Activated T-helper 17 cell treated with anti-CD3 and anti-CD28 coated beads, Interleukin-2, amount 50 U/mL, for 72 hours (primary cell): ENCODE measurements around the gene IL1R2. TPM values are rescaled to one million over a fixed set of nuclear protein-coding genes. Genes with fewer than 3 reads are reported as not detected.
A peak's percentile ranks its signal among the peaks of the same experiment; 100 is the strongest.

ENCODE experiments used
- ATAC-seq: fragments of 150-1000 bp; cut with Tn5 transposase; replicated peaks from 2 replicates; pipeline ENCODE4 v1.10.0; 2021; ENCODE audit warnings: mild to moderate bottlenecking, moderate library complexity
- H3K27ac Mint-ChIP-seq: one replicate; pipeline ENCODE4 v1.8.0; 2022; ENCODE audit warnings: mixed read lengths
- H3K27me3 Mint-ChIP-seq: one replicate; pipeline ENCODE4 v1.8.0; 2022; ENCODE audit warnings: mixed read lengths
- H3K36me3 Mint-ChIP-seq: one replicate; pipeline ENCODE4 v1.8.0; 2022; ENCODE audit warnings: low read depth, mild to moderate bottlenecking, mixed read lengths
- H3K4me1 Mint-ChIP-seq: one replicate; pipeline ENCODE4 v1.8.0; 2022; ENCODE audit warnings: mixed read lengths
- H3K4me3 Mint-ChIP-seq: one replicate; pipeline ENCODE4 v1.8.0; 2022; ENCODE audit warnings: mild to moderate bottlenecking, mixed read lengths
- H3K9me3 Mint-ChIP-seq: one replicate; pipeline ENCODE4 v1.8.0; 2022; ENCODE audit warnings: mixed read lengths
- total RNA-seq, 2 donors: library from RNA; stranded (reverse); gene quantifications; one replicate each; pipeline ENCODE4 v1.2.3, GENCODE V29; 2022

IL1R2 gene
- total RNA-seq, 2 donors from 2014 or later, result 55.8 to 97.6 TPM

GRCh38 chr2:102044235-102044896, 52.6 kb downstream of the IL1R2 start:
- Mint-ChIP-seq H3K4me3 (no peak overlapping the region), H3K9me3 (no peaks in the 10 kb centered on the region), H3K36me3 (no peaks in the 10 kb centered on the region), H3K27ac (no peak overlapping the region), H3K4me1 (peaks cover 10% of the 10 kb centered on the region), H3K27me3 (peaks cover 3% of the 10 kb centered on the region)
- ATAC-seq, result peak; percentile 49

DNA sequence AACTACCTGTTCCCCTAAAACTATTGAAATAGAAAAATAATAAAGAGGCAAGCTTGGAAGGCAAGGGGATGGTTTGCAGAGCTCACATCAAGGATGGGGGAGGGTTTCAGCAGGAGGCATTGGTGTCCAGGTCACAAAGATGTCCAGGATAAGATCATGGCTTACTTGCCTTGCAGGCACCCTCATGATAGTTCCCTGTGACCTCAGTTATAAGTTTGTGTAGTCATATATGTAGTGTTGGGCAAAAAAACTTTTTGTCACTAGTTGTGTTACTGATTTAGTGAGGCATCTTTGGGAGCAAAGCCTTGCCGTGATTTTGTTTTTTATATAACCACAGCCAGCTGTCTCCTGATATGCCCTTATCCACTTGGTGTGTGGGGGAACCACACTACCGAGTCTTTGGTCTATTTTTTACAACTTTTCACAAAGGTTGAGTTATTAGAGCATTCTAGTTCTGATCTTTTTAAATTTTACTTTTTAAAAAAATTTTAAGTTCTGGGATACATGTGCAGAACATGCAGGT, 53.3 kb downstream of the IL1R2 start:
- Mint-ChIP-seq H3K36me3 (no peaks in the 10 kb centered on the region), H3K9me3 (no peaks in the 10 kb centered on the region), H3K4me3 (no peak overlapping the region), H3K27ac (no peak overlapping the region), H3K4me1 (peaks cover 10% of the 10 kb centered on the region), H3K27me3 (peaks cover 3% of the 10 kb centered on the region)
- ATAC-seq, result peak; percentile 48

GRCh38 chr2:102045697-102046096, 53.9 kb downstream of the IL1R2 start:
- H3K9me3 Mint-ChIP-seq, result no peaks in the 10 kb centered on the region
- no peaks in the 10 kb centered on the region for H3K36me3 Mint-ChIP-seq
- H3K4me3 Mint-ChIP-seq, result no peak overlapping the region
- ATAC-seq, result no peak
- no peak overlapping the region for H3K27ac Mint-ChIP-seq
- peaks cover 15% of the 10 kb centered on the region for H3K4me1 Mint-ChIP-seq
- peaks cover 3% of the 10 kb centered on the region for H3K27me3 Mint-ChIP-seq

DNA sequence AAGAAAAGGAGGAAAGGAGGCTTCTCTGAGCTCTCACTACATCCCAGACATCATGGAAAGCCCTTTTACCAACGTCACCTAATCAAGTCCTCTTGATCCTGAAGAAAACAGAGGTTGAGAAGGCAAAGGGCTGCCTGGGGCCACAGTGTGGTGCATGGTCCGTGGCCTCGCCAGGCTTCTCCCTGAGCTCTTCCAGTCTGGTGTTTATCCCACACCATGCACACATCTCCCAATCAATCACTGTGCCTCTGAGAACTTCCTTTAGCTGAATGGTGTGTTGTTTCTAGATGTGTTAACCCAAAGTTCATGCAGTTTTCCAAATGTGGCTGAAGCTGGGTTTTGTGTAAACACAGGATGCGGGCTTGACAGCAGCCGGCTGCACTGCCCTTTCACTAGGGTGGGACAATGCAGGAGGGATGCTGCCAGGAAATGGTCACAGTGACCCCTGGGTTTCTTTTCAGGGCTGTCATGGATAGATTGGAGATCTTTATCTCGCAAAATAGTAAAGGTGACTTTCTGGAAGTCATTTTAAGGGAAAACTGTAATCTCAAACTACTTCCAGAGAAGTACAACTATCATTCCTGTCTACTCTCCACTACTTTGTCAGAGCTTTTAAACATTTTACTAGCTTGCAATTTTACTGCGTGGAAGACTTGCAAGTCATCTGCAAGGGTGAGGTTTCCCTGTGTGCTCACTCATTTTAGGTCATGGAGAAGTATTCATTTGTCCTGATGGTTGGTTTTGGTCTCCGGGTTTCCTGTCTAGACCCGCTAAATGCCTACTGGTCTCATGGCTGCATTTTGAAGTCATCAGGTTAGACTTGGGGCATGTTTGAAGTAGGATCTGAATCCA, 54.6 kb downstream of the IL1R2 start:
- Mint-ChIP-seq H3K36me3 (no peaks in the 10 kb centered on the region), H3K4me3 (no peak overlapping the region), H3K27me3 (peaks cover 3% of the 10 kb centered on the region), H3K4me1 (peaks cover 15% of the 10 kb centered on the region), H3K27ac (no peak overlapping the region), H3K9me3 (no peaks in the 10 kb centered on the region)
- ATAC-seq, result no peak

- Mint-ChIP-seq H3K36me3 (no peaks in the 10 kb centered on the region), H3K4me1 (peaks cover 17% of the 10 kb centered on the region), H3K4me3 (no peak overlapping the region), H3K27ac (no peak overlapping the region), H3K9me3 (no peaks in the 10 kb centered on the region), H3K27me3 (peaks cover 3% of the 10 kb centered on the region)
- ATAC-seq, result no peak
Measured at GRCh38 chr2:102048465-102048864, 56.7 kb downstream of the IL1R2 start.

DNA sequence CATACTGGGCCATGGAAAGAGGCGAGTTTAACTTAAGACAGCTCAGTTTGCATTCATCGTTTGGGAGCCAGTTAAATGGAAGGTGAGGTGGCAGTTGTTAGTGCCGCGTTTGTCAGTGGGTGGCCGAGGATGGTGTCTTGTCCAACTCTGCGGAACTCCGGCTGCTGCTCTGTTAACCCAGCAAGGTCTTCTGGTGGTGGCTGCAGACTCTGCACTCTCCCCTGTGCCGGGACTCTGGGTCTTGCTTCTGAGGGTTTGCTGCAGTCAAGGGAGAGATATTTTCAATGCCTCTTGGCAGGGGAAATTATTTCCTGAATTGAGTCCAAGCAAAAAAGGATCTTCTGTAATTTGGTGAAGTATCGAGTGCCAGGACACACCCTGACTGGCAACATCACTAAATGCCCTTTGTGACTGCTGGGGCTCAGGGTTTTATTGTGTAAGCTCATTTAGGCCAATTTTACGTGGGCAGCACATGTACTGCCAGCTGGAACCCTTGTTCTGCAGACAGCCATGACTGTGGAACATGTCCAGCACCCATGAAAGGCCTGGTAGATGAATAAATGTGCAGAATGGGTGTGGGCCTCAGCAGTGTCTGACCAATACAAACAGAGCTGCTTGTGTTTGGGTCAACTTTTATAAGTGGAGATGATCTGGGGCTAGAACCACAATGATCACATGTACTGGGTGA, 58.1 kb downstream of the IL1R2 start:
- Mint-ChIP-seq H3K9me3 (no peaks in the 10 kb centered on the region), H3K36me3 (no peaks in the 10 kb centered on the region), H3K4me3 (no peak overlapping the region), H3K27me3 (peaks cover 3% of the 10 kb centered on the region), H3K4me1 (peaks cover 12% of the 10 kb centered on the region), H3K27ac (no peak overlapping the region)
- ATAC-seq, result no peak

GRCh38 chr2:102050854-102051391, 59.2 kb downstream of the IL1R2 start:
- no peaks in the 10 kb centered on the region for H3K27me3 Mint-ChIP-seq
- peaks cover 19% of the 10 kb centered on the region for H3K4me1 Mint-ChIP-seq
- no peak for ATAC-seq
- no peak overlapping the region for H3K4me3 Mint-ChIP-seq
- no peaks in the 10 kb centered on the region for H3K9me3 Mint-ChIP-seq
- H3K36me3 Mint-ChIP-seq, result no peaks in the 10 kb centered on the region
- no peak overlapping the region for H3K27ac Mint-ChIP-seq

DNA sequence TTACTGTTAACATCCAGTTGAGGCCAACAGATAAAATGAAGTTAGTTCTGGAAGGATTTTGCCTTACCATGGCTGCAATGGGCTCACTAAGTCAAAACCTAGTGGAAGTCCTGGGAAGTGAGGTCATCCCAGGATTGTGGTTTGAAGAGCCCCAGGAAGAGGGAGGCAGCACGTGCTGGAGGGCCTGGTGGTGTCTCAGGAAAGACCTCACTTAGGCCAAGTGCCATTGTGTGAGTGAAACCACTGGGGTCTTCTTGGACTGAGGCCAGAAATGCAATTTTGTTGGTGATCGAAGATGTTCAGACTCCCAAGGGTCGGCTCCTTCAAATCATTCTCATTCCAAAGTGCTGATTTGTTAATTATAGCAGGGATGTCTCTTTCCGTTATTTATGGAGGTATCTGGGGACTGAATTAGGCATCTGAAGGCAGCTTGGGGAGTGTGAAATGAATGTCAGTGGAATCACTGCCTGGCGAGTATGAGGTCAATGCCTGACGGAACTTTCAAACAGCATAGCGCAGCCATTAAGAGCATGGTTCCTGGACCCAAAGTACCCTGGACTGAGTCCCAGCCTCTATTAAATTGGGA, 60.0 kb downstream of the IL1R2 start:
- Mint-ChIP-seq H3K4me3 (no peak overlapping the region), H3K27ac (no peak overlapping the region), H3K27me3 (no peaks in the 10 kb centered on the region), H3K4me1 (peaks cover 19% of the 10 kb centered on the region), H3K9me3 (no peaks in the 10 kb centered on the region), H3K36me3 (no peaks in the 10 kb centered on the region)
- ATAC-seq, result no peak

DNA sequence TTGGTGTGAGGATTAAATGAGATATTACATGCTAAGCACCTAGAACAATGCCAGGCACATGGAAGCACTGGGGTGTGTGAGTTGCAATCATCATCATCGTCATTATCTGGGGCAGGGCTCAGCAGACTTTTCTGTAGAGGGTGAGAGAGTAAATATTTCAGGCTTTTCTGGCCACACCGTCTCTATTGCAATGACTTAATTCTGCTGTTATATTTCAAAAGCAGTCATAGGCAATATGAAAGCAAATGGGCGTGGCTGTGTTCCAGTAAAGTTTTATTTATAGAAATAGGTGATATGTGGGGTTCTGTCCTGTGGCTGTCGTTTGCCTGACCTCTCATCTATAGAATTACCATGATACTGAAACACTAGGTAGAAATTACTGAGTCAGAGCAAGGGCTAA, 60.6 kb downstream of the IL1R2 start:
- Mint-ChIP-seq H3K9me3 (no peaks in the 10 kb centered on the region), H3K27ac (peak overlapping the region; percentile 21), H3K27me3 (no peaks in the 10 kb centered on the region), H3K4me1 (peaks cover 19% of the 10 kb centered on the region), H3K4me3 (no peak overlapping the region), H3K36me3 (no peaks in the 10 kb centered on the region)
- ATAC-seq, result peak; percentile 64

DNA sequence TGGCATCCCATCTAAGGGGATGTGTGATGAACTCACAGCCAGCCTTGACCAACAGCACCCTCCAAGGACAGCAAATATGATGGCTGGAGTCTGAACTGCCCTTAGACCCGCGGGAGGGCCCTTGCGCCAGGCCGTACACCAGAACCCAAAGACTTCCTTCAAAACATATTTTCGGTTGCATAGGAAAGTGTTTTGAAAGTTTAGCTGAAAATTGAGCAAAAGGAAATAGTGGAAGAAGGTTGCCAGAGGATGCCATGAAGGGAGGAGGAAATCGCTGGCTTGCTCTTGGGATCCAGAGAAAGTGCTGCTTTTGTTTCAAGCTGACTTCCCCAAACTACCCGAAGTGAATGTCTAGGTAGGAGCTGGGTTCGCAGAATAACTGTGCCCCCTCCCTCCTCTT, 61.3 kb downstream of the IL1R2 start:
- ATAC-seq, result no peak
- H3K4me1 Mint-ChIP-seq, result peaks cover 24% of the 10 kb centered on the region
- no peaks in the 10 kb centered on the region for H3K9me3 Mint-ChIP-seq
- no peak overlapping the region for H3K27ac Mint-ChIP-seq
- H3K36me3 Mint-ChIP-seq, result no peaks in the 10 kb centered on the region
- no peak overlapping the region for H3K4me3 Mint-ChIP-seq
- no peaks in the 10 kb centered on the region for H3K27me3 Mint-ChIP-seq

DNA sequence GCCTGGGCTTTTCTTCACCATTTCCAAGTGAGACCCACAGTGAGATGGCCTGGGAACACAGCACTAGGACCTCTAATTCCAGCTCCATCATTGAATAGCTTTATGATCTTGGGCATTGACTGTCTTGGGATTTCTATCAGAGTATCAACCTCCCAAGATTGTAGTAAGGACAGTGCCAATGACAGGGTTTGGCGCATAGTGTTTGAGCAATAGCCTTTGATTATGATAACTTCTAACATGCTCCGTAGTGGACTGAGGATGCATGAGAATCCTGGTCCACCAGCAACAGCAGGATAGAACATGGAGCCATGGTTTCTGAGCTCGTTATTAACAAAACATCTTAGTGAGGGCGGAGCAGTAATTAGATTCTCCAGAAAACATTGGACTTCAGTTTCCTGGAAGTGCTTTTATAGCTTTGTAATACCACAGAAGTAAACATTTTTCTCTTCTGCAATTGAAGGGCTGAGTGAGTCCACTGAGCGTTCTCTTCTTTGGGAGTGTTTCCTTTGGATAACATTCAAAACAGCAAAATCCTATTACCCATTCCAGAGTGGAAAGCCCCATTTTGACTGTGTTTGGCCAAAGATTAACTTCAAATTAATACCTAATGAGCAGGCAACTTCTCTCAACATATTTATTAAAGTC, 63.7 kb downstream of the IL1R2 start:
- Mint-ChIP-seq H3K4me3 (no peak overlapping the region), H3K36me3 (no peaks in the 10 kb centered on the region), H3K4me1 (peaks cover 20% of the 10 kb centered on the region), H3K27ac (peak overlapping the region; percentile 31), H3K9me3 (no peaks in the 10 kb centered on the region), H3K27me3 (no peaks in the 10 kb centered on the region)
- ATAC-seq, result no peak

- peaks cover 19% of the 10 kb centered on the region for H3K4me1 Mint-ChIP-seq
- no peaks in the 10 kb centered on the region for H3K9me3 Mint-ChIP-seq
- no peak for ATAC-seq
- H3K4me3 Mint-ChIP-seq, result no peak overlapping the region
- H3K27ac Mint-ChIP-seq, result peak overlapping the region; percentile 31
- no peaks in the 10 kb centered on the region for H3K36me3 Mint-ChIP-seq
- no peaks in the 10 kb centered on the region for H3K27me3 Mint-ChIP-seq
Measured at GRCh38 chr2:102056079-102056581, 64.4 kb downstream of the IL1R2 start.

GRCh38 chr2:102057502-102058292, 65.9 kb downstream of the IL1R2 start:
- Mint-ChIP-seq H3K4me3 (peak overlapping the region; percentile 55), H3K27me3 (no peaks in the 10 kb centered on the region), H3K36me3 (peaks cover 6% of the 10 kb centered on the region), H3K9me3 (no peaks in the 10 kb centered on the region), H3K4me1 (peaks cover 23% of the 10 kb centered on the region), H3K27ac (peak overlapping the region; percentile 73)
- peak; percentile 59 for ATAC-seq
